CD14-positive monocyte (primary cell): ENCODE data around the gene KAZALD1. TPM values are rescaled to one million over a fixed set of nuclear protein-coding genes. Genes with fewer than 3 reads are reported as not detected.

Experiments used
- DNase-seq, 3 donors: peaks; one replicate each; pipeline ENCODE4 v3.0.0-alpha.2; 2011 to 2022
- H2AFZ ChIP-seq: 2 replicates; pipeline ENCODE4 v1.6.0; 2012; ENCODE audit warnings: mild to moderate bottlenecking, low read depth, low read length, inconsistent platforms; ENCODE audit not compliant: insufficient read depth, poor library complexity, severe bottlenecking
- H3K27ac ChIP-seq, 2 donors: 1 replicate in 1 of 2; 2 replicates in 1 of 2; pipeline ENCODE4 v1.5.1; 2012 to 2013; ENCODE audit warnings: low read length in 2 of 2, control low read depth in 1 of 2, inconsistent platforms in 1 of 2, low read depth in 1 of 2, mild to moderate bottlenecking in 1 of 2
- H3K27me3 ChIP-seq, 2 donors: one replicate each; pipeline versions ENCODE4 v1.6.0 to v1.6.1; 2011 to 2013; ENCODE audit warnings: low read length in 2 of 2; ENCODE audit not compliant: control insufficient read depth in 2 of 2, insufficient read depth in 2 of 2
- H3K36me3 ChIP-seq, 2 donors: replicated peaks in 1 of 2; 1 replicate in 1 of 2; 2 replicates in 1 of 2; pipeline versions ENCODE4 v1.5.1 to v1.6.1; 2012 to 2013; ENCODE audit warnings: low read length in 2 of 2, control low read depth in 1 of 2, inconsistent platforms in 1 of 2, mild to moderate bottlenecking in 1 of 2; ENCODE audit not compliant: insufficient read depth in 2 of 2, control insufficient read depth in 1 of 2
- H3K4me1 ChIP-seq, 2 donors: 1 replicate in 1 of 2; 2 replicates in 1 of 2; pipeline versions ENCODE4 v1.5.1 to v1.6.1; 2012 to 2013; ENCODE audit warnings: low read length in 2 of 2, control low read depth in 1 of 2, inconsistent platforms in 1 of 2, mild to moderate bottlenecking in 1 of 2, moderate library complexity in 1 of 2; ENCODE audit not compliant: insufficient read depth in 2 of 2, control insufficient read depth in 1 of 2
- H3K4me2 ChIP-seq: replicated peaks from 2 replicates; pipeline ENCODE3; 2012; ENCODE audit warnings: low read length, moderate library complexity, mild to moderate bottlenecking; ENCODE audit not compliant: poor library complexity, severe bottlenecking; ENCODE audit errors: extremely low read depth
- H3K4me3 ChIP-seq, 3 experiments: fragments of 200-600 bp in 1 of 3; sonication (generic) in 1 of 3; replicated peaks in 1 of 3; 1 replicate in 2 of 3; 2 replicates in 1 of 3; pipeline ENCODE4 v1.5.1; 2011 to 2013; ENCODE audit warnings: low read length in 3 of 3, mild to moderate bottlenecking in 3 of 3, control low read depth in 2 of 3, low read depth in 2 of 3, inconsistent platforms in 1 of 3, moderate library complexity in 1 of 3
- H3K79me2 ChIP-seq: 2 replicates; pipeline ENCODE4 v1.6.0; 2012; ENCODE audit warnings: mild to moderate bottlenecking, control low read depth, inconsistent platforms, low read length, moderate library complexity; ENCODE audit not compliant: insufficient read depth
- H3K9ac ChIP-seq: 2 replicates; pipeline ENCODE4 v1.6.0; 2017; ENCODE audit warnings: low read length, mild to moderate bottlenecking; ENCODE audit not compliant: insufficient read depth, poor library complexity, severe bottlenecking
- H3K9me3 ChIP-seq, 2 donors: replicated peaks in 1 of 2; 1 replicate in 1 of 2; 2 replicates in 1 of 2; pipeline versions ENCODE4 v1.5.1 to v1.6.1; 2012 to 2013; ENCODE audit warnings: low read length in 2 of 2, control low read depth in 1 of 2; ENCODE audit not compliant: control insufficient read depth in 1 of 2, insufficient read depth in 1 of 2
- H4K20me1 ChIP-seq: 2 replicates; pipeline ENCODE4 v1.6.0; 2012; ENCODE audit warnings: mild to moderate bottlenecking, low read length, control low read depth, moderate library complexity; ENCODE audit not compliant: insufficient read depth
- H3K27ac Mint-ChIP-seq, 7 donors: one replicate each; pipeline ENCODE4 v1.8.0; 2020; ENCODE audit warnings: mild to moderate bottlenecking in 7 of 7, mixed read lengths in 7 of 7, moderate library complexity in 6 of 7, inconsistent platforms in 2 of 7
- H3K27me3 Mint-ChIP-seq, 3 donors: one replicate each; pipeline ENCODE4 v1.8.0; 2021 to 2022; ENCODE audit warnings: low read depth in 3 of 3, mild to moderate bottlenecking in 3 of 3, mixed read lengths in 3 of 3, moderate library complexity in 3 of 3, inconsistent platforms in 1 of 3
- H3K36me3 Mint-ChIP-seq, 2 donors: one replicate each; pipeline ENCODE4 v1.8.0; 2020; ENCODE audit warnings: mixed read lengths in 2 of 2, inconsistent platforms in 1 of 2, mild to moderate bottlenecking in 1 of 2
- H3K4me1 Mint-ChIP-seq: one replicate; pipeline ENCODE4 v1.8.0; 2020; ENCODE audit warnings: mild to moderate bottlenecking, mixed read lengths
- H3K4me3 Mint-ChIP-seq, 2 donors: one replicate each; pipeline ENCODE4 v1.8.0; 2020; ENCODE audit warnings: mild to moderate bottlenecking in 2 of 2, mixed read lengths in 2 of 2, moderate library complexity in 1 of 2
- H3K9me3 Mint-ChIP-seq, 7 donors: one replicate each; pipeline ENCODE4 v1.8.0; 2020 to 2022; ENCODE audit warnings: mixed read lengths in 7 of 7, mild to moderate bottlenecking in 6 of 7, moderate library complexity in 6 of 7, inconsistent platforms in 2 of 7
- CTCF ChIP-seq: fragments of 200-600 bp; IDR thresholded peaks from one replicate; pipeline ENCODE4 v1.8.0; 2022; ENCODE audit warnings: antibody characterized with exemption, mild to moderate bottlenecking
- WGBS: methylation state at CpG from one replicate; pipeline ENCODE4 v1.1.5; 2013; ENCODE audit warnings: missing lambda C conversion rate; ENCODE audit not compliant: insufficient coverage; 5-methylcytosine and 5-hydroxymethylcytosine counted together
- intact Hi-C, 2 donors: fragments of 100-400 bp; cut with micrococcal nuclease; formaldehyde crosslinking; loops; one replicate each; pipeline versions ENCODE4 v1.15.0 to v1.15.1; 2023
- polyA plus RNA-seq, 3 donors: library from polyadenylated mRNA; depleted of rRNA in 1 of 3; unstranded in 2 of 3; stranded (reverse) in 1 of 3; fragments of 300-500 nt in 2 of 3; fragments of >200 nt in 1 of 3; fragmentation: Illumina TruSeq in 2 of 3; gene quantifications; 1 replicate in 2 of 3; 2 replicates in 1 of 3; pipeline ENCODE4 v1.2.3, GENCODE V29; 2012 to 2021

KAZALD1 gene
- polyA plus RNA-seq, 3 donors, result 0.15 to 6.6 (median 0.53) TPM

GRCh38 chr10:101080933-101081931, 19.4 kb downstream of the KAZALD1 start:
- Histone ChIP-seq H3K4me1 (no peaks in the 10 kb centered on the region), H3K36me3 (no peaks in the 10 kb centered on the region)
- intact Hi-C loops, result no loop called here

GRCh38 chr10:101085846-101086245, 24.1 kb downstream of the KAZALD1 start:
- no peaks in the 10 kb centered on the region for H3K36me3 ChIP-seq
- H4K20me1 ChIP-seq, result no peaks in the 10 kb centered on the region
- Mint-ChIP-seq H3K27ac (no peak overlapping the region), H3K9me3 (peaks cover 0 to 2% (median 0%) of the 10 kb centered on the region in 7 donors), H3K27me3 (peaks cover 57 to 86% (median 60%) of the 10 kb centered on the region in 3 donors), H3K4me3 (no peak overlapping the region), H3K36me3 (no peaks in the 10 kb centered on the region), H3K4me1 (no peaks in the 10 kb centered on the region)
- no peaks in the 10 kb centered on the region for H3K79me2 ChIP-seq
- no peaks in the 10 kb centered on the region for H3K4me1 ChIP-seq
- no peaks in the 10 kb centered on the region for H3K9me3 ChIP-seq
- intact Hi-C loops, result no loop called here
- H3K4me3 ChIP-seq, result no peak overlapping the region
- H3K9ac ChIP-seq, result no peak overlapping the region
- peaks cover 23 to 80% of the 10 kb centered on the region in 2 donors for H3K27me3 ChIP-seq
- DNase-seq, result no peak
- no peak overlapping the region for H2AFZ ChIP-seq
- TF ChIP-seq CTCF, result no peak
- no peak overlapping the region for H3K4me2 ChIP-seq
- 92% methylated on average over 6 of the region's 6 CpGs for WGBS
- no peak overlapping the region for H3K27ac ChIP-seq

More at GRCh38 chr10:101080933-101081931, 19.4 kb downstream of the KAZALD1 start:
- TF ChIP-seq CTCF, result no peak
- no peak overlapping the region for H3K4me3 ChIP-seq
- no peaks in the 10 kb centered on the region for H4K20me1 ChIP-seq
- no CpG with 5 or more reads among the region's 5 CpGs for WGBS
- H3K9ac ChIP-seq, result no peak overlapping the region
- Mint-ChIP-seq H3K36me3 (no peaks in the 10 kb centered on the region), H3K4me3 (no peak overlapping the region), H3K27me3 (peaks cover 35 to 78% (median 54%) of the 10 kb centered on the region in 3 donors), H3K9me3 (no peaks in the 10 kb centered on the region), H3K4me1 (no peaks in the 10 kb centered on the region), H3K27ac (no peak overlapping the region)
- H3K4me2 ChIP-seq, result no peak overlapping the region
- H3K9me3 ChIP-seq, result no peaks in the 10 kb centered on the region
- no peak overlapping the region for H2AFZ ChIP-seq
- H3K27ac ChIP-seq, result no peak overlapping the region
- peaks cover 24 to 76% of the 10 kb centered on the region in 2 donors for H3K27me3 ChIP-seq
- no peaks in the 10 kb centered on the region for H3K79me2 ChIP-seq
- no peak for DNase-seq
